ENCODE results near the gene DHX30.
"Not testable (repeated sequence)": the region's sequence is repeated elsewhere in the genome, so short reads cannot be mapped to it uniquely, and the experiment has no call there.

The DHX30 gene

DNA sequence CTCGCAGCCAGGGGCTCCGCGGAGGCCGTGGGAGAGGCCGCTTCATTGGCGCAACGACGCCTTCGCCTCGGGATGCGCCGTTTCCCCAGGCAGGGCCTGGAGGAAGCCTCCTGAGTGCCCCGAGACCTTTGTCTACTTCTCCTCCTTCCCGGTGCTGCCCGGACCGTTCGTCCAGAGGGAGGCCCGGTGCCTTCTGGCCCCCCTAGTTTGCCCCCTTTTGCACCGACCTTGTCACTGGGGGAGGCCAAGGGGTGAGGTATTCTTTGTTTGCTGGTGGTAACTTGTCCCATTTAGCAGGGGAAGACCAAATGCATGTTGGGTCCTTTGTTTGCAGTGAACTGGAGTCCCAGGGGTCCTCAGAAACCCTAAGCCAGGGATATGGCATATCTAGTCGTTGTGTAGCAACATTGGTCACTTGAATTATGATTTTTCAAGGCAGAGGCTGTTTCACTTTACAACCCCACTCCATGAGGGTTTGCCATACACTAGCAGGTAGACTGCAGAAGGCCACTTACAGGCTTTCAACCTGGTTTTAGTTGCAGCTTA lies 615 bp downstream of the DHX30 start:
- no peak for DNase-seq (ENCODE audit: low read depth, low spot score)

DNA sequence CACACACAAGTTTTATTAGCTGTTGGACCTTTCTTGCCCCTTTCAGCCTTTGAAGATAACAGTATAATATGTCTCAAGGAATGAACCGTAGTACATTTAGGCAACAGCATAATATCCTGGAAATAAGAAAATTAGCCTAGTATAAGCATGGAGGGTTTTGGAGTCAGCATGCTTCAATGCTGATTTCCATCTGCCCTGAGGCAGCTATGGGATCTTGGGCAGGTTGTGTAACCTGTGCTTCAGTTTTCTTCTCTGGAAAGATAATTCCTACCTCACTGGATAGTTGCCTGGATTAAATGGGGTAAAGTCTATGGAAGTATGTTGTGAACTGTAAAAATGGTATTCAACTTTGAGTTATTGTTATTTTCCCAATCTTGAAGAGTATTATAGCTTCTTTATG lies 1.6 kb downstream of the DHX30 start:
- no peak for DNase-seq (ENCODE audit: low read depth, low spot score)

- DNase-seq (ENCODE audit: low read depth, low spot score), result no peak
These were observed 10.7 kb downstream of the DHX30 start for GRCh38 chr3:47813551-47814177.

DNA sequence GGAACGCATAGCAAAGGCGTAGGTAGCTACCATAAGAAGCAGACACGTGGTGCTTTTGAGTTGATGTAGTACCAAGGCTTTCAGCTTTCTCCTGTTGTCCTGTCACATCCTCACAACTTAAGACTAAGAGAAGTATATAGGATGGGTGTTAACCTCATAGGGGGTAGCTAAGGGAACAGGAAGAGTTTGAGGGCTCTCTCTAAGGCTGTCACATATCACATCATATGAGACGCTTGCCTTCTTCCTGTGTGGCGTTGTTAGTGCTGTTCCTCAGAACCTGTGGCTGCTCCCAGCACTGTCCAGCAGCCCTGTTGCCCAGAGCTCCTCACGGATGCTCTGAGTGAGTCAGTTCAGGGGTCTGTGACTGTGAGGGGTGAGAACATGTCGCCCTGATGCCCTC lies 14.7 kb downstream of the DHX30 start:
- no peak for DNase-seq (ENCODE audit: low read depth, low spot score)

DNA sequence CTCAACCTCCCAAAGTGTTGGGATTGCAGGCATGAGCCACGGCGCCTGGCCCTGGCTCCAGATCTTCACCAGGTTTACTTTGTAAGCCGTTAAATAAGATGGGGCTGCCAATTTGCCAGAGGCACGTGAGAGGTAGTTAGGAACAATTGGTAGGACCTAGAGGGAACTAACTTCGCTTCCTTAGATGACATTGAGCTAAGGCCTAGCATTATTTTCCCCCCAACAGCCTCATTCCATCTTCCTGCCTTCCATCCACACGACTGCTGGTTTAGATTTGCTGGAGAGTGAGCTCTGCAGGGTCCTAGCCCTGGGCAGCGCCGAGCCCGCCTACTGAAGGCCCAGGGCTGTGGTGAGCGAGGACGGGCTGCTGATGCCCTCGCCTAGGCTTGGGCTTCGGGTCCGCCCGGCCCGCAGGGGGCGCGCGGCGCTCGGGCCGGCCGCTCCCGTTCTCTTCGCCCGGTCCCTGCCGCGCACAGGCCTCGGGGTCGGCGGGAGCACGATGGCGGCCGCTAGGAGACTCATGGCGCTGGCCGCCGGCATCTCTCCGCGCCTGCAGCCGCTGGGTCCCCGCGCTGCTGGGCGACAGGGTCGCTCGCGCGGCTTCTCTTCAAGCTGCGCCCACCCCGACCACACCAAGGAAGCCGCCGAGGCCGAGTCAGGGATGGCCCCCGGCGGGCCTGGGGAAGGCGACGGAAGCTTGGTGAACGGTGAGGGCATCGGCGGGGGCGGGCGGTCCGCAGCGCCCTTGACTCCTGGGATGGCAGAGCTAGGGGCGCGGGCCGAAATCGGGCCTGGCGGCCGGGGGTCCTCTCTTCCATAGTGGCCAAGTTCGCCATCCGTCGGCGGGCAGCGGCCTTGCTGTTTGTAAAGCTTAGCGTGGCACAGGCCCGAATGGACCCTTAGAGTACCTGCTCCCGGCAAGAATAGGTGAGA lies 21.9 kb downstream of the DHX30 start:
- peak; percentile 63 for DNase-seq (ENCODE audit: low read depth, low spot score)

DNA sequence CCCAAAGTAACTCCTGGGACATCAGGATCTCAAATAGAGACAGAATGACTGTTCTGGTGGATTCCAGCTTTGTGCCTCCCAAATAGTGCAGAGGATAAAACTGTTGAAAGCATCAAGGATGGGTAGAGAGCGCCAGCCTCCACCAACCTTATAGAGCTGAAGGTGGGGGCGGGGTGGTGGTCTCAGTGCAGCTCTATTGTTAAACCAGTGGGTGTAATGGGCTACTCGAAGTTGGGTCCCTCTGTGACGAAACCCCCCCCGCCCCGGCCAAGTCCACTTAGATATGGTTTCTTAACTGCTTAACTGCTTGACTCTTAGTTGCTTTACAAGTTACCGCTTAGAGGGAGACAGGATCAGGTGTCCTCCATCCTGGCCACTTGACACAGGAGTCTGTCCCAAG lies 22.7 kb downstream of the DHX30 start:
- no peak for DNase-seq (ENCODE audit: low read depth, low spot score)

DNA sequence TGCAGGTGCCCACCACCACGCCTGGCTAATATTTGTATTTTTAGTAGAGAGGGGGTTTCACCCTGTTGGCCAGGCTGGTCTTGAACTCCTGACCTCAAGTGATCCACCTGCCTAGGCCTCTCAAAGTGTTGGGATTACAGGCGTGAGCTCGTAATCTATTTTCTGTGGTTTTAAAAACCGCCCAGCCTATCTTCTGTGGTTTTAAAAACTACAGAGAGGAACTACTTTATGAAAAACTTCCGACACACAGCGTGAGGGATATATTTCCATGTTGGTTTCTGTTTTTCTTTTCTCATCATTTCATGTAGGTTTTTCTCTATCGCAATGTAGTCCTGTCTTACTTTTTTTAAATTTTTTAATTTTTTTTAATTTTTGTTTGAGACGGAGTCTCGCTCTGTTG lies 26.5 kb downstream of the DHX30 start:
- not testable (repeated sequence) for DNase-seq (ENCODE audit: low read depth, low spot score)

DNA sequence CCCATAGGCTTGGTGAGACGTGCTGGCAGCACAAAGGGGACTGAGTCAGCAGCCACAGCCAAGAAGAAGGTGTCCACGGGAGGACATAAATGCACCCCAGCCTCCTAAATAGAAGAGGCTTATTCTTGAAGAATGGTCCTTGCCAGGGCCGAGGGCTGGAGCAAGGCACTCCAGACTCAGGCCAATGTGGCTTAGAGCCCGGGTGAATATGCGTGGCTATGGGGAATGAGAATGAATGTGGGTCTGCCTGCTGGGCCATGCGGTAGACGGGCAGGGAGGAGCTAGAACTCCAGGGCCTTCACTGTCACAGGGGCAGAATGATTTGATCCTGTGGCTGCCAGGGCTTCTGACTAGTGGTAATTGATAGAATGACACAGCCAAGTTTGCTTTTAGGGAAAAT lies 34.0 kb downstream of the DHX30 start:
- DNase-seq (ENCODE audit: low read depth, low spot score), result no peak

- no peak for DNase-seq (ENCODE audit: low read depth, low spot score)
These were observed 35.6 kb downstream of the DHX30 start for GRCh38 chr3:47838503-47838902.

DNA sequence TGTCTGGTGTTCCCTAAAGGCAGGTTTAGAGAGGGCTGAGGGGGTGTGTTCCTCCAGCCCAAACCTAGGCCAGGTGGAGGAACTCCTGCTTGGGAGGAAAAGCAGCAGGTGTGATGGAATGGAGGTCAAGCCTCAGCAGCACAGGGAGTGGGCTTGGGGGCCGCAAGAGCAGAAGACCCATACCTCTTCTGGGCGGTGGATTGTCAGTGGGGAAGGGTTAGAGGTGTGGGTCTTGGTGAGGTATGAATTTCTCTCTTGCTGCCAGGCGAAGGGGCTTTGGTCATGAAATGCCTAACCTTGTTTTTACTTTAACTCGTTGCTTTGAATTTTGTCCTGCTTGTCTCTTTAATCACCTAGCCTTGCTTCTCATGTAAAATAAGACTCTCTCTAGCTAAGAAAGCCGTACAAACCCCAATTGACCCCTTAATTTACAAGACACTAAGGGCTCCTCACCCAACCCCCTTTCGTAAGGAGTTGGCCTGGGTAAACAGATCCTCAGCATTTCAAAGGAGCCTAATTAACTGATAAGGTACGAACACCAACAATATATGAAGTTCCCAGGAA lies 38.9 kb downstream of the DHX30 start:
- no peak for DNase-seq (ENCODE audit: low read depth, low spot score)

DNA sequence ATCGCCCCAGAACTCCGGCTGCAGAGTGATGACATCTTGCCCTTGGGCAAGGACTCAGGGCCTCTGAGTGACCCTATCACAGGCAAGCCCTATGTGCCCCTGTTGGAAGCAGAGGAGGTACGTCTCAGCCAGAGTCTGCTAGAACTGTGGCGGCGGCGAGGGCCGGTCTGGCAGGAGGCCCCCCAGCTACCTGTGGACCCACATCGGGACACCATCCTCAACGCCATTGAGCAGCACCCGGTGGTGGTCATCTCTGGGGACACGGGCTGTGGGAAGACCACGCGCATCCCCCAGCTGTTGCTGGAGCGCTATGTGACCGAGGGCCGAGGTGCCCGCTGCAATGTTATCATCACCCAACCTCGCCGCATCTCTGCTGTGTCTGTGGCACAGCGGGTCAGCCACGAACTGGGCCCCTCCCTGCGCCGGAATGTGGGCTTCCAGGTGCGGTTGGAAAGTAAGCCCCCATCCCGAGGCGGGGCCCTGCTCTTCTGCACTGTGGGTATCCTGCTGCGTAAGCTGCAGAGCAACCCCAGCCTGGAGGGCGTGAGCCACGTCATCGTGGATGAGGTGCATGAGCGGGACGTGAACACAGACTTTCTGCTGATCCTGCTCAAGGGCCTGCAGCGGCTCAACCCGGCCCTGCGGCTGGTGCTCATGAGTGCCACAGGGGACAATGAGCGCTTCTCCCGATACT lies 43.4 kb downstream of the DHX30 start:
- DNase-seq (ENCODE audit: low read depth, low spot score), result no peak

DNA sequence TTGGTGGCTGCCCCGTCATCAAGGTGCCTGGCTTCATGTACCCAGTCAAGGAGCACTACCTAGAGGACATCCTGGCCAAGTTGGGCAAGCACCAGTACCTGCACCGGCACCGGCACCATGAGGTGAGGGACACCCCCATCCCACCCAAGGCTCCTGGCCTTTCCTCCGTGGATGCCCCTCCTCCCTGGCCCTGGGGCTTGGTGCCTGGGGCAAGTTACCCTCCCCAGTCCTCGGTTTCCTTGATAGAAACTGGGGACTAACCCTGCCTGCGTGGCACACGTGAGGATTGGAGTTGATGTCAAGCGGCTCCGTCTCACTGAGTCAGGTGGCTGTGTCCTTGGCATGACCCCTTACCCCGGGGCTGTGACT lies 43.9 kb downstream of the DHX30 start:
- no peak for DNase-seq (ENCODE audit: low read depth, low spot score)

DNA sequence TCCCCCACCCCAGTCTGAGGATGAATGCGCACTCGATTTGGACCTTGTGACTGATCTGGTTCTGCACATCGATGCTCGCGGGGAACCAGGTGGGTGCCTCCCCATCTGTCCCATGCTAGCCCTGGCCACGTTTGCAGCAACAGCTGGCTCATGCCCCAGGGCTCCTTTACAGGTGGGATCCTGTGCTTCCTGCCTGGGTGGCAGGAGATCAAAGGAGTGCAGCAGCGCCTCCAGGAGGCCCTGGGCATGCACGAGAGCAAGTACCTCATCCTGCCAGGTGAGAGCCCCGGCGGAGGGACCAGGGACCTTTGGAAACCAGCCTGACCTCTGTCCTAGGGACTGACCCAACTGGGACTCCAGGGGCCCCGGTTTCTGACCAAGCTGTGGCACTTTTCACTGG lies 44.3 kb downstream of the DHX30 start:
- no peak for DNase-seq (ENCODE audit: low read depth, low spot score)

DNA sequence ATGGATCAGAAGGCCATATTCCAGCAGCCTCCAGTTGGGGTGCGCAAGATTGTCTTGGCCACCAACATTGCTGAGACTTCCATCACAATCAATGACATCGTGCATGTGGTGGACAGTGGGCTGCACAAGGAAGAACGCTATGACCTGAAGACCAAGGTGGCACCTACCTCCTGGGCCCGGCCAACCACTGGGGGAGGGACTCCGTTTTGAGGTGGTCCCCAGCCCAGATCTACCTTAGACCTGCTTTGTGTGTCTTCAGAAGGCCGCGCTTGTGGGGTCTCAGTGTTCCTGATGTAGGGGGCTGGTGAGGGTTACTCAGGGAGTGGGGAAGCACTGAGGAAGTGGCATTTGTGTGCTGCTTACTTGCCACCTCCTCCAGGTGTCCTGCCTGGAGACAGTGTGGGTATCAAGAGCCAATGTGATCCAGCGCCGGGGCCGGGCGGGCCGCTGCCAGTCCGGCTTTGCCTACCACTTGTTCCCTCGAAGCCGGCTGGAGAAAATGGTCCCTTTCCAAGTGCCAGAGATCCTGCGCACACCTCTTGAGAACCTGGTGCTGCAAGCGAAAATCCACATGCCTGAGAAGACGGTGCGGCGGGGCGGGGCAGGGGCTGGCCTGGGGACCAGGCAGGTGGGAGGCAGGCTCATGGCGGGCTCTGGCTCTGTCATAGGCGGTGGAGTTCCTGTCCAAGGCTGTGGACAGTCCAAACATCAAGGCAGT lies 45.0 kb downstream of the DHX30 start:
- DNase-seq (ENCODE audit: low read depth, low spot score), result no peak

GRCh38 chr3:47848599-47849117 lies 45.7 kb downstream of the DHX30 start:
- no peak for DNase-seq (ENCODE audit: low read depth, low spot score)

DNA sequence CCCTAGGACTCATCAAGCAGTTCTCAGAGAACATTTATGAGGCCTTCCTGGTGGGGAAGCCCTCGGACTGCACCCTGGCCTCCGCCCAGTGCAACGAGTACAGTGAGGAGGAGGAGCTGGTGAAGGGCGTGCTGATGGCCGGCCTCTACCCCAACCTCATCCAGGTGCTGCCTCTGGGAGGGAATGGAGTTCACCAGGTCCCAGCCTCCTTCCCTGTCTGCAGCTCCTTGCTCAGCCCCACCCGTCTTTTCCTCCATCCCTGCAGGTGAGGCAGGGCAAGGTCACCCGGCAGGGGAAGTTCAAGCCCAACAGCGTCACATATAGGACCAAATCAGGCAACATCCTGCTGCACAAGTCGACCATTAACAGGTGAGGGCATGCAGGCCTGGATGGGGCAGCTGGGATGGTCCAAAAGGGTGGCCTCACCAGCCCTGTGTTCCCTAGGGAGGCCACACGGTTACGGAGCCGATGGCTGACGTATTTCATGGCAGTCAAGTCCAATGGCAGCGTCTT lies 46.3 kb downstream of the DHX30 start:
- no peak for DNase-seq (ENCODE audit: low read depth, low spot score)

- DNase-seq (ENCODE audit: low read depth, low spot score), result no peak
These were observed 47.0 kb downstream of the DHX30 start for GRCh38 chr3:47849699-47850563.

- DNase-seq (ENCODE audit: low read depth, low spot score), result no peak
These were observed 47.8 kb downstream of the DHX30 start for GRCh38 chr3:47850564-47851410.

Data from smooth muscle cell of the brain vasculature (primary cell).